ENCODE data around the gene GSS.

Gene GSS

GRCh38 chr20:34946661-34947060, 8.9 kb downstream of the GSS start:
- no peak for DNase-seq (ENCODE audit: low spot score)

DNA sequence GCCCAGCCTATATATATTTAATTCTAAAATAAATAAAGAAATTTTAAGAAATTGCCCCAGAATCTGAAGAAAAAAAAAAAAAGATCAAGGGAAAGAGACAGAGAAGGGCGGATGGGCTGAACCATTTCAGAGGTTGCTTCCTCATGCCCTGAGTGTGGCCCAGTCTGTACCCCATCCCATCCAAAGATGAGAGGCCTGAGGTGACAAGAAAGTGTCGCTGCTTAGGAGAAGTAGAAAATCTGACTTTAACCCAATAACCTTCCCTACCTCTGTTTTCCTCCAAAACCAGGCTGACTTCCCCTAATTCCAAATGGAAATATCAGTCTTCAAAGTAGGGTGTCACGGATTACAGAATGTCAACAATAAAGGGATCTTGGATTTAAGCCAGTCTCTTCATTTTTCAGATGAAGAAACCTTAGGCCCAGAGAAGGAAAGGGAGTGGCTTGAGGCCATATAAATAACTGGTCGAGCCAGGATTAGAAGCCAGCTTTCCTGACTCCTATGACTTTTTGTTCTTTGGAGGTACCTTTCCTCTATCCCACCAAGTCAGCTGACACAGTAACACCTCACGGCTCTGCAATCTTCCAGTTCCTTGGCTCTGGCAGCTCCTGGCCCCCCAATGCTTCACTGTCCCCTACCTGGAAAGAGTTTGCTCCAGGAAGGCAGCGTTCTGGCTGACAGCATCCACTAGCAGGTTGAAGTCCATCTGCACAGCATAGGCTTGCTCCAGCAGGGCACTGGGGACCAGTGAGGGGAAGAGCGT, 10.1 kb downstream of the GSS start:
- DNase-seq (ENCODE audit: low spot score) = no peak

DNA sequence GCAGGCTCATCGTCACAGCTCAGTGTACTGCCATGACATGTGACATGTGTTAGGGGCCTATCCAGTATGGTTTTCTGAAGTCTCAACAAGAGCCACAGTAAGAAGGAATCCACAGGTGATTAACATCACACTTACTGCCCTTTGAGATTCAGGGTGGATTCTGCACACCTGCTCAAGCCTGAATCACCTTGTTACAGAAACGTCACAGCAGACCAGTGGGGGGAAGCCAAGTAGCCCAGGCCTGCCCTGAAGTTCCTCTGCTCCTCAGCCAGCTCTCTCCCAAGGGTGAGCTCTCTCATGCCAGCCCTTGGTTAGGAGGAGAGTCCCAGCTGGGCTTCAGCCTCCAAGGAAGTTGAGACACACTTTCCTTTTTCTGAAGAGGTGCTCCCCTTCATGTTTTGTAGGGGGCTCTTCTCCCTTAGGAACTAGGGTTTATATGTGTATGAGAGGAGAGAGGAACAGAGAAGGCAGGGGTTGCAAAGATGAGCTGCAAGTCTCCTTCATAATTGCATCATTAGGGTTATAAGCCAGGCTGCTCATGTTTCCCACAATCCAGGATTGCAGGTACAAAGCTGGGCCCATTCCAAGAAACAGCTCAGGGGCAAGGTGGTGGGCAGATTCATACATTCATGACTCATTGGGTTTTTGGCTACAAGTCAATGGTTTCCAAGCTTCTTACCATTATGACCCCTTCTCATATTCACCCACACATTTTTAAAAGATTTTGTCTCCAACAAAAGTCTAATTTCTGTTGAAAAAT, 11.6 kb downstream of the GSS start:
- DNase-seq (ENCODE audit: low spot score) = no peak

DNA sequence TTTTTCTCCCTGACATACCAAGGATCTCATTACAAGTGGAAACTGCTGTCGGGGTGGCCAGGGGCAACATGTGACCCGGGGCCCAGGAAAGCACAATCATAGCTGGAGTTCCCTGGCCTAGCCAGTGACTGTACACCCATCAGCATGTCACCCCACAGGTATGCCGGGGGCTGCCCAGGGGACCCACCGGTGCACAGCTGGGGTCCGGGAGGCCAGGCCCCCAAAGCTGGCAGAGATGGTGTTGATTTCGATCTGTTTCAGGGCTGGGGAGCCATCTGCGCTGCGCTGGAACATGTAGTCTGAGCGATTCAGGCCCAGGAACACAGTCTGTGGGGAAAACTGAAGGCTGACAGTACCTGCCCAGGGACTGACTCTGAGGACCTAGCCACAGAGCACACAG, 13.3 kb downstream of the GSS start:
- DNase-seq (ENCODE audit: low spot score) = no peak

DNA sequence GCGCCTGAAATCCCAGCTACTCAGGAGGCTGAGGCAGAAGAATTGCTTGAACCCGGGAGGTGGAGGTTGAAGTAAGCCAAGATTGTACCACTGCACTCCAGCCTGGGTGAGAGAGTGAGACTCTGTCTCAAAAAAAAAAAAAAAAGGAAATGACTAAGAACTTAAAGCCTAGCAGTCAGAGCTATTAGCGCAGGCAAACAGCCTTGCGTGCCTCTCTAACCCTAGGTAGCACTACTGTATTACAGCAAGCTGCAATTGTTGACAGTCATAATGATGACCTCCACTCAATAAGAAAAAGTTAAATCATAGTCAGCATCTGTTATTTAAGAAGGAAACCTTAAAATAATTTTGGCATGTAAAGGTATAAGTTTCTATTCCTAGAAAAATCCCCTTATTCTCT, 14.4 kb downstream of the GSS start:
- no peak for DNase-seq (ENCODE audit: low spot score)

DNA sequence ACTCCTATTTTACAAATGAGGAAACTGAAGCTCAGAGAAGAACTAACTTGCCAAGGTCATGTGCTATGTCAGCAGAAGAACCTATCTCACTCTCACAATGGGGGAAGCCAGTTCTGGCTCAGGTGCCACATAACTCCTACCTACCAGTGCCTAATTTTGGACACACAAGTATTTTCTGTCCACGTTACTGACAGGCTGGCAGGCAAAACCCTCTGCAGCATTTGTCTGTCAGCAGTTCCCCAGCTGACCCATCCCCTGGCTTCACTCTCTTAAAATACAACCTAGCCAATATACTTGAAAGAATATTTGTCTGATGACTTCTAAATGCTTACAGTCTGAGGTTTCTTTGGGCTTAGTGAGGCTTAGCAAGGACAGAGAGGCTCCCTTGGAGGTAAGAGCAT, 15.5 kb downstream of the GSS start:
- DNase-seq (ENCODE audit: low spot score) = no peak

GRCh38 chr20:34938466-34939163, 17.0 kb downstream of the GSS start:
- no peak for DNase-seq (ENCODE audit: low spot score)

GRCh38 chr20:34931771-34932170, 23.8 kb downstream of the GSS start:
- DNase-seq (ENCODE audit: low spot score) = no peak

GRCh38 chr20:34928411-34928810, 27.2 kb downstream of the GSS start:
- no peak for DNase-seq (ENCODE audit: low spot score)

DNA sequence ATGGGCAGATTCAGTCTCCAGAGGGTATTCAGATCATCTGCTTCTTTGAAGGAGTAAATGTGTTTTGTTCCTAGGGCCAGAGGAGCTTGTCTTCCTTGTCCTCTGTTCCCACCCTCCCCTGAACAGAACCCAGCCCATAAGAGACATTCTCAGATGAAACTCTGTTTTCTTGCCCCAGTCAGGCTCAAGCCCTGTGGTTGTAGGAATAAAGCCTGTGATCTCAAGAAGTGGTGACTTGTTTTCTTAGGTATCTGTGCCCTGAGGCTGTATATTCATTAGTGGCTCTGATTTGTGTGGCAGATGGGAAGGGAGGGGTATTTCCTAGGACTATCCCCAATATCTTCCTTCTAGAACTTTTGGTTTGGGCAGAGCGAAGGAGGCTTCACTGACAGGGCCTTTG, 27.9 kb downstream of the GSS start:
- DNase-seq (ENCODE audit: low spot score) = no peak

DNA sequence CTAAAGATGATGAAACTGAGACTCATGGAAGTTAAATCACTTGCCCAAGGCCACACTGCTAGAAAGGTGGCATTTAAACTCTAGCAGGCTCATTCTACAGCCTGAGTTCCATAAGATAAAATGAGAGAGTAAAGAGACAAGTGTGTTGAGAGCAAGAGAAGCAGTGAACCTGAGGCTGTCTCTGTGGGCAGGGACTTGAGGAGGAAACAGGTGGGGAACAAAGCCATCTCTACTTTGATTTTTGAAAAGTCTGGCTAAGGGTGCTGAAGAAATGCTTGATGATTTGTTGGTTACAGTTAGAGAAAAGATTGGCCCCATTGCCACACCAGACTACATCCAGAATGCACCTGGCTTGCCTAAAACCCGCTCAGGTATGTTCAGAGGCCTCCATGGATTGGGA, 29.0 kb downstream of the GSS start:
- DNase-seq (ENCODE audit: low spot score) = no peak

DNA sequence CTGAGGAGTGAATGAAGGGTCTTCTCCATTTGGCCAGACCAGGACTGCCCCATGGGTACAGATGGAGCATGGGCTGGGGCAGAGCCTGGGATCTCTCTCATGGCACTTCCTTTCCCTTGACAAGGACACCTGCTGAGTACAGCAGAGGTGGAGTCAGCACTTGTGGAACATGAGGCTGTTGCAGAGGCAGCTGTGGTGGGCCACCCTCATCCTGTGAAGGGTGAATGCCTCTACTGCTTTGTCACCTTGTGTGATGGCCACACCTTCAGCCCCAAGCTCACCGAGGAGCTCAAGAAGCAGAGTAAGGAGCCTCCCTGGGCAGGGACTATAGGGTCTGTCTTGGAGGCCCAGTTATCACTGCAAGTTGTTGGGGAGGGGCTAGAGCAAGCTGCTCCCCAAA, 29.6 kb downstream of the GSS start:
- no peak for DNase-seq (ENCODE audit: low spot score)

DNA sequence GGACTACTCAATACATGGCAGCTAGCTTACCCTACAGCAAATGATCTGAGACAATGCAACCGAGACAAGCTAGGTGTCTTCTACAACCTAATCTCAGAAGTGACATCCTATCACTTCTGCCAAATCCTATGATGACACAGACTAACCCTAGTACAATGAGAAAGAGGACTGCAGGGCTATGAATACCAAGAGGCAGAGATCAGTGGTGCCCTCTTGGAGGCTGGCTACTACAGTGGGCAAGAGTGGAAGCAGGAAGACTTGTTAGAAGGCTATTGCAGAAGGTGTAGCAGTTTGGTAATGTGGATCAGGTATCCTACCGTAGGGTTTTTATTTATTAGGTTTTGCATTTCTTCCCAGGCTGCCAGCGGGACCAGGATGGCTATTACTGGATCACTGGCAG, 30.3 kb downstream of the GSS start:
- no peak for DNase-seq (ENCODE audit: low spot score)

DNA sequence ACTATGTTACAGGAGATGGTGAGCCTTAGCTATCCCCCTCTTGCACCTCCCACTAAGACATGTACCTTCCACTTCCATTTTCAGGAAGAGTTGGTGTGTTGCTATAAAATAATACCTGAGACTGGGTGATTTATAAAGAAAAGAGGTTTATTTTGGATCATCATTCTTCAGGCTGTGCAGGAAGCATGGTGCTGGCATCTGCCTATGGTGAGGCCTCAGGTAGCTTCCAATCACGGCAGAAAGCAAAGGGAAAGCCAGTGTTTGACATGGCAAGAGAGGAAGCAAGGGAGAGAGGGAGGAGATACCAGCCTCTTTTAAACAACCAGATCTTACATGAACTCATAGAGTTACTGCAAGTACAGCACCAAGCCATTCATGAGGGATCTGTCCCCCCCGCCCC, 32.2 kb downstream of the GSS start:
- no peak for DNase-seq (ENCODE audit: low spot score)

DNA sequence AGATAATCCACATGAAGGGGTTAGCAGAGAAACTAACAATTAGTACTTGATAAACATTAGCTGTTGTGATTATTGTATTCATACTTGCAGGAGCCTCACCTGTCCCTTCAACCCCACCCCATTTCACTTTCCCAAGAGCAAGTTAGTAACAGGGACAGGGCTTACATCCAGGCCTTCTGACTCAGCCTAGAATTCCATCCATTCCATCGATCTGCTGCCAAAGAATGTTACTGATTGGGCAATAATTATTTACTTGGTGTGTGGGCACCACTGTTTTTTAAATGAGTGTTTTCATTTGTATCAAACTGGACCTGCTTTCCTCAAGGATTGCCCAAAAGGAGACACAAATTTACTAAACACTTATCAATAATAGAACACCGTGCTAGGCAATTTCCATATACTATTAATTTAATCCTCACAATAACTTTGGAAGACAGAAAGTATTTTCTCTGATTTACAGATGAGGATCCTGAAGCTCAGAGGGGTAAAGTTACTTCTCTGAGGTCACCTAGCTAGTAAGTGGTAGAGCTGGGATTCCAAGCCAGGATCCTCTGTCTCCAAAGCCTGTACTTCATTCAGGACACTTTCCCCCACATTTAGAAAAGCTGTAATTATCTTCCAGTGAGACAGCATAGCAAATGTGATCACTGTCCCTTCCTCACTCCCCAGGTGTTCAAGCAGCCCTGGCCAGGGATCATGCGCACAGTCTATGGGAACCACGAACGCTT, 32.8 kb downstream of the GSS start:
- DNase-seq (ENCODE audit: low spot score) = no peak

GRCh38 chr20:34921436-34921835, 34.2 kb downstream of the GSS start:
- no peak for DNase-seq (ENCODE audit: low spot score)

GRCh38 chr20:34920055-34920454, 35.6 kb downstream of the GSS start:
- DNase-seq (ENCODE audit: low spot score) = no peak

DNA sequence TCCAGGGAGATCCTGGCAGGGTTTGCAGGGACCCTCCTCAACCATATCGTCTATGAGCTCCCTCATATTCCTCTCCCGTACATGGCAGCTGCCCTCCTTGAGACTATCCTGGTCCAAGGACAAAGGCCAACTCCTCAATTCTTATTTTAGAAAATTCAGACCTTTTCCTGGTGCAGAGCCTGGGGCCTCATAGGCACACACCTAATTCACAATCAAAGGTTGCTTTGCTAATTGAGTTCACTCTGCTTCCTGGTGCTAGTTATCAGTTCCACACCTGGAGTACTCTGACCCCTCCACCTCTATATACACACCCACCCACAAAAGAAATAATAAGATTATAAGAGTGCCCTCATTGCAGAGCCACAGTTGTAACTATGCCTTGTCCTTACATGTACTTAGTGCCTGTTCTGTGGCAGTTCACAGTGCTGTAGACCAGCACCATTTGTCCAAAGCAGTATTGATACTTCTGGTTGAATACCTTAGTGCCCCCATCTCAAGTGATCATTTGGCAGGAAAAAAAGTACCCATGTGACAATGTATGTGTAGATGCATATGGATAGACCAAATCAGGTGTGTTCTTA, 38.7 kb downstream of the GSS start:
- DNase-seq (ENCODE audit: low spot score) = no peak

GRCh38 chr20:34915749-34916455, 39.7 kb downstream of the GSS start:
- DNase-seq (ENCODE audit: low spot score) = no peak

- DNase-seq (ENCODE audit: low spot score) = no peak
These were observed 40.5 kb downstream of the GSS start for GRCh38 chr20:34915131-34915530.

Measured in HuH-7.5 (cell line).